ENCODE data around the gene RANGAP1. TPM values are rescaled to one million over a fixed set of nuclear protein-coding genes. Genes with fewer than 3 reads are reported as not detected.

RANGAP1 gene
- total RNA-seq, 4 donors from 2014 or later, result 42.0 to 78.7 (median 60.3) TPM

DNA sequence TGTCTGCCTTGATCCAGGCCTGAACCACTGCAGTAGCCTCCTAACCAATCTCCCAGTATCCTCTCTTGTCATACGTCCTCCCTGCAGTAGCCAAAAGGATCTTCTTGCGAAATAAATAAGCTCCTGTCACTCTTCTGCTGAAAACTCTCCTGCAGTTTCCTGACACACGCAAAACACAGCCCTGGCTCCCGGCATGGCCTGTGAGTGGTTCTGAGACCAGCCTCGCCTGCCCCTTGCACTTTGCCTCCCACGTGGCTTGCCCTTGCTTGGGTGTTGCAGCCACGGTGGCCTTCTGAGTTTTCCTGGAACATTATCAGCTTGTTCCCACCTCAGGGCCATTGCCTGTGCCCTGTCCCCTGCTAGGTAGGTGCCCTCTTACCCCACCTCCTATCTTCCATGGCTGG, 22.6 kb upstream of the RANGAP1 start:
- no peak for DNase-seq (ENCODE audit: low spot score in 2 of 2)
- WGBS, 2 donors, result 49% methylated on average over 7 of the region's 7 CpGs
- H3K4me3 ChIP-seq, result no peak overlapping the region
- TF ChIP-seq EP300 (IDR thresholded peaks at IDR 0.05) (peak in 1 of 2 donors; percentile 2), POLR2A (IDR thresholded peaks at IDR 0.05) (no peak)
- TF ChIP-seq, protein P1, sequence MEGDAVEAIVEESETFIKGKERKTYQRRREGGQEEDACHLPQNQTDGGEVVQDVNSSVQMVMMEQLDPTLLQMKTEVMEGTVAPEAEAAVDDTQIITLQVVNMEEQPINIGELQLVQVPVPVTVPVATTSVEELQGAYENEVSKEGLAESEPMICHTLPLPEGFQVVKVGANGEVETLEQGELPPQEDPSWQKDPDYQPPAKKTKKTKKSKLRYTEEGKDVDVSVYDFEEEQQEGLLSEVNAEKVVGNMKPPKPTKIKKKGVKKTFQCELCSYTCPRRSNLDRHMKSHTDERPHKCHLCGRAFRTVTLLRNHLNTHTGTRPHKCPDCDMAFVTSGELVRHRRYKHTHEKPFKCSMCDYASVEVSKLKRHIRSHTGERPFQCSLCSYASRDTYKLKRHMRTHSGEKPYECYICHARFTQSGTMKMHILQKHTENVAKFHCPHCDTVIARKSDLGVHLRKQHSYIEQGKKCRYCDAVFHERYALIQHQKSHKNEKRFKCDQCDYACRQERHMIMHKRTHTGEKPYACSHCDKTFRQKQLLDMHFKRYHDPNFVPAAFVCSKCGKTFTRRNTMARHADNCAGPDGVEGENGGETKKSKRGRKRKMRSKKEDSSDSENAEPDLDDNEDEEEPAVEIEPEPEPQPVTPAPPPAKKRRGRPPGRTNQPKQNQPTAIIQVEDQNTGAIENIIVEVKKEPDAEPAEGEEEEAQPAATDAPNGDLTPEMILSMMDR (IDR thresholded peaks at IDR 0.05), result no peak
- no peaks in the 10 kb centered on the region for H3K9me3 ChIP-seq
- peaks cover 0 to 8% (median 0%) of the 10 kb centered on the region in 3 donors for H3K36me3 ChIP-seq
- H3K4me1 ChIP-seq, result peaks cover 0 to 35% (median 6%) of the 10 kb centered on the region in 4 donors
- no peaks in the 10 kb centered on the region for H3K27me3 ChIP-seq
- peak overlapping the region; percentile 27 to 72 (median 38) for H3K27ac ChIP-seq

- TF ChIP-seq EP300 (IDR thresholded peaks at IDR 0.05) (peak in 1 of 2 donors; percentile 5), POLR2A (IDR thresholded peaks at IDR 0.05) (no peak)
- no peak overlapping the region for H3K4me3 ChIP-seq
- H3K36me3 ChIP-seq, result peaks cover 0 to 8% (median 0%) of the 10 kb centered on the region in 3 donors
- H3K9me3 ChIP-seq, result no peaks in the 10 kb centered on the region
- peak overlapping the region; percentile 15 to 72 (median 32) for H3K27ac ChIP-seq
- WGBS, 2 donors, result 22 to 36% methylated on average over 3 of the region's 3 CpGs
- H3K27me3 ChIP-seq, result no peaks in the 10 kb centered on the region
- peaks cover 0 to 39% (median 6%) of the 10 kb centered on the region in 4 donors for H3K4me1 ChIP-seq
- DNase-seq (ENCODE audit: low spot score in 2 of 2), result no peak
These were observed 22.1 kb upstream of the RANGAP1 start for GRCh38 chr22:41308054-41308453.

GRCh38 chr22:41305646-41306045, 19.7 kb upstream of the RANGAP1 start:
- H3K27ac ChIP-seq, result peak overlapping the region in 1 of 4 donors; percentile 6
- WGBS, 2 donors, result 71 to 84% methylated on average over 4 of the region's 4 CpGs

GRCh38 chr22:41302811-41303210, 16.8 kb upstream of the RANGAP1 start:
- no peak for TF ChIP-seq EP300 (IDR thresholded peaks at IDR 0.05)
- TF ChIP-seq POLR2A (IDR thresholded peaks at IDR 0.05), result no peak
- TF ChIP-seq, protein P1 (IDR thresholded peaks at IDR 0.05), result no peak
- peak overlapping the region; percentile 80 to 95 (median 89) for H3K27ac ChIP-seq

More at GRCh38 chr22:41305646-41306045, 19.7 kb upstream of the RANGAP1 start:
- peaks cover 0 to 52% (median 10%) of the 10 kb centered on the region in 4 donors for H3K4me1 ChIP-seq
- no peaks in the 10 kb centered on the region for H3K9me3 ChIP-seq
- H3K4me3 ChIP-seq, result no peak overlapping the region
- TF ChIP-seq POLR2A (IDR thresholded peaks at IDR 0.05) (no peak), EP300 (IDR thresholded peaks at IDR 0.05) (no peak)
- TF ChIP-seq, protein P1 (IDR thresholded peaks at IDR 0.05), result no peak
- peaks cover 0 to 8% (median 0%) of the 10 kb centered on the region in 3 donors for H3K36me3 ChIP-seq
- no peaks in the 10 kb centered on the region for H3K27me3 ChIP-seq
- no peak for DNase-seq (ENCODE audit: low spot score in 2 of 2)

GRCh38 chr22:41302021-41302767, 16.2 kb upstream of the RANGAP1 start:
- Histone ChIP-seq H3K4me1 (peaks cover 0 to 39% (median 6%) of the 10 kb centered on the region in 4 donors), H3K9me3 (no peaks in the 10 kb centered on the region), H3K36me3 (no peaks in the 10 kb centered on the region), H3K27ac (peak overlapping the region; percentile 80 to 95 (median 89)), H3K27me3 (no peaks in the 10 kb centered on the region), H3K4me3 (peak overlapping the region; percentile 81 to 92 (median 84))
- 1% methylated on average over 27 to 57 of the region's 60 CpGs for WGBS, 2 donors
- TF ChIP-seq EP300 (IDR thresholded peaks at IDR 0.05) (no peak), POLR2A (IDR thresholded peaks at IDR 0.05) (no peak)
- TF ChIP-seq, protein P1 (IDR thresholded peaks at IDR 0.05), result no peak
- no peak for DNase-seq (ENCODE audit: low spot score in 2 of 2)

More at GRCh38 chr22:41302811-41303210, 16.8 kb upstream of the RANGAP1 start:
- whole genome bisulfite sequencing, 2 donors, result 9 to 11% methylated on average over 5 of the region's 5 CpGs
- peak overlapping the region; percentile 81 to 92 (median 84) for H3K4me3 ChIP-seq
- no peaks in the 10 kb centered on the region for H3K9me3 ChIP-seq
- H3K36me3 ChIP-seq, result peaks cover 0 to 1% (median 0%) of the 10 kb centered on the region in 3 donors
- no peak for DNase-seq (ENCODE audit: low spot score in 2 of 2)
- H3K4me1 ChIP-seq, result peaks cover 0 to 45% (median 9%) of the 10 kb centered on the region in 4 donors
- H3K27me3 ChIP-seq, result no peaks in the 10 kb centered on the region
